HepG2 (cell line): ENCODE measurements around the gene C1QTNF9. TPM values are rescaled to one million over a fixed set of nuclear protein-coding genes. Genes with fewer than 3 reads are reported as not detected.
"Not testable (repeated sequence)": the region's sequence is repeated elsewhere in the genome, so short reads cannot be mapped to it uniquely, and the experiment has no call there.

ENCODE experiments used
- ATAC-seq: fragments of 200-7000 bp; cut with Tn5 transposase; 3 replicates; pipeline ENCODE4 v1.9.1; 2020; ENCODE audit warnings: mild to moderate bottlenecking, moderate library complexity
- BruUV-seq: library from RNA; stranded (reverse); fragments of 400-500 nt; replicated peaks from 2 replicates; lab custom pipeline; 2021; lab: Mats Ljungman, UMichigan
- CTCF ChIA-PET: fragments of 300-600 bp; formaldehyde crosslinking; extraction: SDS; loops from one replicate; lab custom pipeline; 2021; ENCODE audit warnings: low total read pairs, inconsistent platforms, low intra/inter-chr PET ratio; lab: Yijun Ruan, JAX
- POLR2A ChIA-PET: fragments of 350-600 bp; sonication (Branson Sonifier 250); formaldehyde crosslinking; loops from one replicate; lab custom pipeline; 2020; ENCODE audit warnings: antibody characterized with exemption, inconsistent platforms; lab: Yijun Ruan, JAX
- DNase-seq: peaks from one replicate; pipeline ENCODE4 v3.0.0-alpha.2; 2015; ENCODE audit warnings: low spot score
- FAIRE-seq: peaks from 3 replicates; lab custom pipeline; 2011; peaks lifted over from hg19 to GRCh38; lab: Jason Lieb, UNC
- H2AFZ ChIP-seq: one replicate; pipeline ENCODE4 v1.6.1; 2011; ENCODE audit warnings: low read length, inconsistent platforms
- H3K27ac ChIP-seq: fragments of 300-600 bp; 3 replicates; pipeline ENCODE4 v1.8.0; 2011; ENCODE audit warnings: mixed run types, mild to moderate bottlenecking, mixed read lengths, low read length, inconsistent platforms; ENCODE audit not compliant: insufficient read depth; ENCODE audit errors: extremely low read length
- H3K27me3 ChIP-seq, 2 experiments: fragments of 200-600 bp in 1 of 2; 2 replicates in 1 of 2; 3 replicates in 1 of 2; pipeline versions ENCODE4 v1.6.0 to v1.8.0; 2011; ENCODE audit warnings: low read length in 2 of 2, mild to moderate bottlenecking in 2 of 2, moderate library complexity in 2 of 2, inconsistent platforms in 1 of 2; ENCODE audit not compliant: insufficient read depth in 2 of 2, control insufficient read depth in 1 of 2
- H3K36me3 ChIP-seq, 2 experiments: fragments of 200-600 bp in 1 of 2; replicated peaks in 1 of 2; 2 replicates in 1 of 2; 3 replicates in 1 of 2; pipeline versions ENCODE4 v1.5.1 to v1.8.0; 2011; ENCODE audit warnings: low read length in 2 of 2, inconsistent platforms in 1 of 2; ENCODE audit not compliant: insufficient read depth in 2 of 2, control insufficient read depth in 1 of 2
- H3K4me1 ChIP-seq: 2 replicates; pipeline ENCODE4 v1.5.1; 2012; ENCODE audit warnings: low read length, inconsistent platforms; ENCODE audit not compliant: insufficient read depth
- H3K4me2 ChIP-seq: 2 replicates; pipeline ENCODE4 v1.6.0; 2011; ENCODE audit warnings: low read depth, low read length, inconsistent platforms
- H3K4me3 ChIP-seq, 3 experiments: fragments of 200-600 bp in 1 of 3; sonication (generic), shearing (Covaris generic) in 1 of 3; replicated peaks in 1 of 3; 2 replicates each; pipeline ENCODE4 v1.5.1; 2011 to 2016; ENCODE audit warnings: low read length in 3 of 3, inconsistent platforms in 2 of 3, low read depth in 2 of 3, mild to moderate bottlenecking in 2 of 3, control low read depth in 1 of 3, mixed read lengths in 1 of 3; ENCODE audit not compliant: insufficient read depth in 1 of 3
- H3K79me2 ChIP-seq: one replicate; pipeline ENCODE4 v1.6.1; 2011; ENCODE audit warnings: low read length, inconsistent platforms; ENCODE audit not compliant: insufficient read depth
- H3K9ac ChIP-seq: 2 replicates; pipeline ENCODE4 v1.6.0; 2011; ENCODE audit warnings: mild to moderate bottlenecking, low read depth, low read length, inconsistent platforms; ENCODE audit not compliant: insufficient read depth
- H3K9me3 ChIP-seq: 2 replicates; pipeline ENCODE4 v1.5.1; 2012; ENCODE audit warnings: mild to moderate bottlenecking, low read length
- H4K20me1 ChIP-seq: 2 replicates; pipeline ENCODE4 v1.6.0; 2011; ENCODE audit warnings: inconsistent platforms, mild to moderate bottlenecking, low read length, moderate library complexity; ENCODE audit not compliant: insufficient read depth
- CTCF ChIP-seq: sonication (generic); formaldehyde crosslinking; IDR thresholded peaks from 2 replicates; pipeline ENCODE4 v1.5.0; 2020; ENCODE audit warnings: mild to moderate bottlenecking, missing genetic modification reagents, moderate library complexity
- SAFB2 ChIP-seq: sonication (generic); formaldehyde crosslinking; IDR thresholded peaks from 2 replicates; pipeline ENCODE4 v1.5.1; 2020; ENCODE audit warnings: missing genetic modification reagents, low read depth, mild to moderate bottlenecking, borderline replicate concordance
- STAG1 ChIP-seq: sonication (generic); formaldehyde crosslinking; IDR thresholded peaks from 2 replicates; pipeline ENCODE4 v1.4.0; 2020; ENCODE audit warnings: missing genetic modification reagents
- WGBS: methylation state at CpG from one replicate; pipeline ENCODE4 v1.1.6; 2017; ENCODE audit warnings: low lambda C conversion rate; 5-methylcytosine and 5-hydroxymethylcytosine counted together
- in situ Hi-C: cut with HindIII; loops from 2 replicates; pipeline ENCODE4 v1.10.0; 2017; ENCODE audit warnings: low pct_unique_long_range_greater_than_20kb; ENCODE audit not compliant: extremely low pct_ligation_motif_present
- intact Hi-C: fragments of 100-400 bp; cut with micrococcal nuclease; formaldehyde crosslinking; loops from one replicate; pipeline ENCODE4 v1.10.0; 2022; ENCODE audit not compliant: unreplicated experiment
- polyA plus RNA-seq, 8 experiments: library from polyadenylated mRNA; depleted of rRNA in 3 of 8; stranded (reverse) in 7 of 8; unstranded in 1 of 8; fragments of >200 nt; fragmentation: Illumina TruSeq in 4 of 8; extraction: Trizol in 4 of 8; gene quantifications; 2 replicates each; pipeline versions ENCODE4 v1.2.1 to v1.2.3, GENCODE V29; 2011 to 2016; ENCODE audit warnings: low read depth in 4 of 8, missing spikeins in 1 of 8, mixed read lengths in 1 of 8; ENCODE audit not compliant: insufficient read depth in 1 of 8
- total RNA-seq, 5 experiments: library from RNA; depleted of rRNA; stranded (reverse); fragments of >200 nt; fragmentation: Illumina TruSeq; extraction: Trizol; gene quantifications; 2 replicates each; pipeline ENCODE4 v1.2.3, GENCODE V29; 2016; ENCODE audit warnings: low read depth in 1 of 5

Gene C1QTNF9
- total and polyA plus RNA-seq, 2 of the 13 experiments (the other 11 are each of a cell fraction or from before 2014, with no cell fraction given): not detected

DNA sequence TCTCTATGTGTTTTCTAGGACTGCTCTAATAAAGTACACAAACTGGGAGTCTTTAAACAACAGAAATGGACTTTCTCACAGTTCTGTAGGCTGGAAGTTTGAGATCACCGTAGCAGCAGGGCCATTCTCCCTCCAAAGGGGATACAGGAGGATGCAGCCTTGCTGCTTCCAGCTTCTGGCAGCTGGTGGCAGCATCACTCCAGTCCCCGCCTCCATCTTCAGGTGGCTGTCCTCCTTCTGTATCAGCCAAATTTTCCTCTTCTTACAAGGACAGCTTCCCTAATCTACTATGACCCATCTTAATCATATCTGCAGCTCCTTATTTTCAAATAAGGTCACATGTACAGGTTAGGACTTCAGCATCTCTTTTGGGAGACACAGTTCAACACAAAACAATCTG, 13.1 kb downstream of the C1QTNF9 start:
- BruUV-seq, H3K27me3 ChIP-seq, H3K27ac ChIP-seq, CTCF ChIA-PET, H3K79me2 ChIP-seq, H3K36me3 ChIP-seq, FAIRE-seq, H2AFZ ChIP-seq, H3K9ac ChIP-seq, H3K4me2 ChIP-seq, intact Hi-C loops, POLR2A ChIA-PET, H3K9me3 ChIP-seq, DNase-seq, H3K4me1 ChIP-seq, H4K20me1 ChIP-seq, H3K4me3 ChIP-seq: not testable (repeated sequence)
- WGBS: 13% methylated on average over 2 of the region's 2 CpGs
- TF ChIP-seq STAG1 (CRISPR knock-in tag) (peak; percentile 62), CTCF (CRISPR knock-in tag) (0 out of 2 replicates have a peak, but pooled peaks have one; percentile 28)
- ATAC-seq: peak; percentile 86
- in situ Hi-C loops: loop anchor here (10.0 kb wide), 1 partner anchor 1408 kb away; no protein-coding TSS in a partner anchor

DNA sequence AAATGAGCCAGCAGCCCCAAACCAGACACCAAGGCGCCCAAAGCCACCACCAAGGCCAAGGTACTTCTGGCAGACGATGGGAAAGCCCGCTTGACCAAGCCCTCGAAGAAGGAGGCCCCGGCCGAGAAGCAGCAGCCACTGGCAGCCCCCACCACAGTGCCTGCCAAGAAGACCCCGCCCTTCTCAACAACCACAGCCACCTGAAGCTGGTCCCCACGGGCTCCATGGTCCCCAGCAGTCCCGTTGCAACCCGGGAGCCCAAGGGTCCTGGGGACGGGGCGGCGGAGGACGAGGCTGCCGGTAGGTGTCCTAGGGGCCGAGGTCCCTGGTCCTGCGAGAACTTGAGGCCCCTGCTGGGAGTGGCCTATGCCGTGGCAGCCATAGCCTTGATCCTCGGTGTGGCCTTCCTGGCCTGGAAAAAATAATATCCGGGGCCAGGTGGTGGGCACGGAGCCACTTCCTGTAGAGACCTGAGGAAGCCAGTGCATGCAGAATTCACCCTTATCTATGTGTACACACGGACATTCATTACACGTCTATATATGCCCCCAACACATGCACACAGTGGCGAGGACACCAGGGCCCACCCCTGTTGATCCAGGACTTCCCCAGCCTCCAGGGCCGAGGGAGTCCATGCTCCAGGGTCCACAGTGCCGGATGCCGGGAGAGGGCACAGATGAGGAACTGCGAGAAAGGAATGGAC, 13.8 kb downstream of the C1QTNF9 start:
- intact Hi-C loops: no loop called here

More for the DNA sequence above, 13.8 kb downstream of the C1QTNF9 start:
- no peaks in the 10 kb centered on the region for H3K79me2 ChIP-seq
- TF ChIP-seq SAFB2 (CRISPR knock-in tag): no peak
- TF ChIP-seq, all 625 proteins: peak for 0
- no TSS peak for BruUV-seq
- ChIA-PET CTCF (no interaction called here), POLR2A (no interaction called here)
- Histone ChIP-seq H3K4me3 (no peak overlapping the region), H3K27me3 (no peaks in the 10 kb centered on the region; a peak in 1 of 5 replicates), H3K36me3 (no peaks in the 10 kb centered on the region), H3K4me1 (no peaks in the 10 kb centered on the region), H4K20me1 (no peaks in the 10 kb centered on the region), H3K4me2 (no peak overlapping the region; the same call in 1 of the 2 replicates), H3K9me3 (no peaks in the 10 kb centered on the region), H3K9ac (no peak overlapping the region), H3K27ac (no peak overlapping the region), H2AFZ (no peak overlapping the region)
- no peak for DNase-seq
- no peak for FAIRE-seq
- 26% methylated on average over 9 of the region's 28 CpGs for WGBS
- in situ Hi-C loops: loop anchor here (10.0 kb wide), 1 partner anchor 1408 kb away; no protein-coding TSS in a partner anchor
- ATAC-seq: peak; percentile 23; the same call in 1 of the 3 replicates
